HEK293 (cell line): ENCODE measurements around the gene F10.

Experiments used
- CTCF ChIA-PET: fragments of 350-600 bp; formaldehyde crosslinking; extraction: SDS; loops from one replicate; lab custom pipeline; 2021; ENCODE audit warnings: antibody characterized with exemption; lab: Yijun Ruan, JAX
- POLR2A ChIA-PET: fragments of 300-600 bp; formaldehyde crosslinking; extraction: SDS; loops from one replicate; lab custom pipeline; 2020; ENCODE audit warnings: antibody characterized with exemption, inconsistent platforms; lab: Yijun Ruan, JAX
- H3K27ac ChIP-seq: fragments of 200-500 bp; sonication (Bioruptor generic); 2 replicates; pipeline ENCODE4 v1.5.1; 2014; ENCODE audit warnings: low read depth, low read length, control low read depth, inconsistent platforms; ENCODE audit errors: extremely low read depth
- H3K36me3 ChIP-seq, 2 experiments: fragments of 200-500 bp in 1 of 2; sonication (Bioruptor generic) in 1 of 2; 1 replicate in 1 of 2; 2 replicates in 1 of 2; pipeline ENCODE4 v1.5.1; 2014 to 2017; ENCODE audit warnings: inconsistent platforms in 2 of 2, low read length in 2 of 2; ENCODE audit not compliant: control insufficient read depth in 2 of 2, insufficient read depth in 1 of 2
- H3K4me1 ChIP-seq: fragments of 200-500 bp; sonication (Bioruptor generic); 2 replicates; pipeline ENCODE4 v1.5.1; 2014; ENCODE audit warnings: mild to moderate bottlenecking, low read length, inconsistent platforms; ENCODE audit not compliant: control insufficient read depth, insufficient read depth
- H3K4me3 ChIP-seq: 2 replicates; pipeline ENCODE4 v1.5.1; 2011; ENCODE audit warnings: low read depth, mild to moderate bottlenecking, control low read depth, low read length, moderate library complexity
- H3K9me3 ChIP-seq: fragments of 200-500 bp; sonication (Bioruptor generic); 2 replicates; pipeline ENCODE4 v1.5.1; 2014; ENCODE audit warnings: low read depth, low read length, inconsistent platforms; ENCODE audit not compliant: control insufficient read depth, insufficient read depth
- MYNN ChIP-seq: fragments of 450-650 bp; formaldehyde crosslinking; IDR thresholded peaks from 2 replicates; pipeline ENCODE4 v1.5.1; 2016; ENCODE audit warnings: missing biosample characterization, missing genetic modification characterization, borderline replicate concordance
- ZBTB1 ChIP-seq: fragments of 450-650 bp; formaldehyde crosslinking; IDR thresholded peaks from 2 replicates; pipeline ENCODE4 v1.5.1; 2016; ENCODE audit warnings: missing biosample characterization, missing genetic modification characterization
- ZBTB17 ChIP-seq: fragments of 450-650 bp; formaldehyde crosslinking; IDR thresholded peaks from 2 replicates; pipeline ENCODE4 v1.5.1; 2016; ENCODE audit warnings: missing biosample characterization, missing genetic modification characterization
- ZNF202 ChIP-seq: fragments of 450-650 bp; formaldehyde crosslinking; IDR thresholded peaks from 2 replicates; pipeline ENCODE4 v1.5.1; 2016; ENCODE audit warnings: missing biosample characterization, missing genetic modification characterization, borderline replicate concordance
- ZNF248 ChIP-seq: fragments of 450-650 bp; formaldehyde crosslinking; IDR thresholded peaks from 2 replicates; pipeline ENCODE4 v1.5.1; 2017; ENCODE audit warnings: missing biosample characterization, missing genetic modification characterization
- ZNF311 ChIP-seq: fragments of 450-650 bp; formaldehyde crosslinking; IDR thresholded peaks from 2 replicates; pipeline ENCODE4 v1.5.1; 2017; ENCODE audit warnings: missing biosample characterization, missing genetic modification characterization, borderline replicate concordance
- ZNF366 ChIP-seq: fragments of 450-650 bp; formaldehyde crosslinking; conservative IDR thresholded peaks from 2 replicates; pipeline ENCODE4 v1.5.1; 2016; ENCODE audit warnings: missing biosample characterization, missing genetic modification characterization
- ZNF596 ChIP-seq: fragments of 450-650 bp; IDR thresholded peaks from 2 replicates; pipeline ENCODE4 v1.5.0; 2018; ENCODE audit warnings: missing biosample characterization, mild to moderate bottlenecking, missing genetic modification characterization, moderate library complexity
- ZNF664 ChIP-seq: fragments of 450-650 bp; formaldehyde crosslinking; IDR thresholded peaks from 2 replicates; pipeline ENCODE4 v1.5.1; 2016; ENCODE audit warnings: missing biosample characterization, missing genetic modification characterization
- ZNF768 ChIP-seq: fragments of 450-650 bp; formaldehyde crosslinking; IDR thresholded peaks from 2 replicates; pipeline ENCODE4 v1.5.1; 2018; ENCODE audit warnings: missing biosample characterization, mild to moderate bottlenecking, missing genetic modification characterization
- ZNF777 ChIP-seq: fragments of 450-650 bp; formaldehyde crosslinking; IDR thresholded peaks from 2 replicates; pipeline ENCODE4 v1.5.1; 2017; ENCODE audit warnings: missing biosample characterization, missing genetic modification characterization, borderline replicate concordance
- ZNF837 ChIP-seq: fragments of 450-650 bp; formaldehyde crosslinking; IDR thresholded peaks from 2 replicates; pipeline ENCODE4 v1.5.1; 2016; ENCODE audit warnings: missing biosample characterization, missing genetic modification characterization
- TF ChIP-seq, protein P1 (sequence below): fragments of 450-650 bp; IDR thresholded peaks from 2 replicates; pipeline ENCODE4 v1.5.1; 2018; ENCODE audit warnings: missing biosample characterization, missing genetic modification characterization
- TF ChIP-seq, protein P2 (sequence below): fragments of 450-650 bp; formaldehyde crosslinking; IDR thresholded peaks from 2 replicates; pipeline ENCODE4 v1.5.1; 2016; ENCODE audit warnings: missing biosample characterization, missing genetic modification characterization
- TF ChIP-seq, protein P3 (sequence below): fragments of 450-650 bp; formaldehyde crosslinking; IDR thresholded peaks from 2 replicates; pipeline ENCODE4 v1.5.1; 2016; ENCODE audit warnings: missing biosample characterization, missing genetic modification characterization

The F10 gene

DNA sequence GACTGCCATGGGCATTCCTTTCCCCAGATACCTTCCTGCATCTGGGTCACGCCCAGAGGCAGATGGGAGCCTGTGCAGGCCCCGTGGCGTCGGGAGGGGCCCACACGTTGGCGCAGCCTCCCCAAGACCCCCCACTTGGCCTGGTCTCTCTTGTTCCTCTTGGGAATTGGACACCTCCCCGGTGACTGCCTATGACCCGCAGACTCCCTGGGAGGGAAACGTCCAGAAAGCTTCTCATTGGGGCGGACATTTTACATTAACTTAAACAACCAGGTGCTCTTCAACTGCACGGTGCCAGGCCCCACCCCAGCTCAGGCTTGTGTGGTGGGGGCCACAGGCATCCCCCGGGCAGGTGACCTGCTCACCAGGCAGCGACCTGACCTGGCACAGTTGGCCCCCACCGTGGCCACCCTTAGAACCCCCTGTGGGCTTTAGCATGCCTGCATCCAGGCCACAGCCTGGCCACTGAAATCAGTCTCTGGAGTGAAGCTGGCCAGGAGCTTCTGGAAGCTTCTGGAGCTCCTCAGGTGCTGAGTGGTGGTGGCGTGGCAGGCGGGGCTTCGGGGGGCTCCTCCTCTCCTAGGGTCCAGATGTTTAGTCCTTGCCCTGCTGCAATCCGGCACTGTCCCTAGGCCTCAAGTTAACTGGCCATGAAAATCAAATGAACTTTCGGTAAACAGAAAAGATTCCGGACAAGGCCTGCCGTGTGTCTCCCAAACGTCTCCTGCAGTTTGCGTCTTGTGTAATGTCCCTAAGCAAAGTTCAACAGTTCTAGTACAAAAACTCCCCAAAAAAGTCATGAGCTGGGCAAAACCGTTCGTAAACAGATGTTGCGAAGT is 27.3 kb downstream of the F10 start:
- Histone ChIP-seq H3K9me3 (no peaks in the 10 kb centered on the region), H3K4me1 (peaks cover 2% of the 10 kb centered on the region), H3K4me3 (no peak overlapping the region), H3K27ac (no peak overlapping the region), H3K36me3 (no peaks in the 10 kb centered on the region)
- TF ChIP-seq MYNN (tag by site-specific recombination): no peak
- TF ChIP-seq ZNF664 (tag by site-specific recombination): no peak
- TF ChIP-seq, protein P1, sequence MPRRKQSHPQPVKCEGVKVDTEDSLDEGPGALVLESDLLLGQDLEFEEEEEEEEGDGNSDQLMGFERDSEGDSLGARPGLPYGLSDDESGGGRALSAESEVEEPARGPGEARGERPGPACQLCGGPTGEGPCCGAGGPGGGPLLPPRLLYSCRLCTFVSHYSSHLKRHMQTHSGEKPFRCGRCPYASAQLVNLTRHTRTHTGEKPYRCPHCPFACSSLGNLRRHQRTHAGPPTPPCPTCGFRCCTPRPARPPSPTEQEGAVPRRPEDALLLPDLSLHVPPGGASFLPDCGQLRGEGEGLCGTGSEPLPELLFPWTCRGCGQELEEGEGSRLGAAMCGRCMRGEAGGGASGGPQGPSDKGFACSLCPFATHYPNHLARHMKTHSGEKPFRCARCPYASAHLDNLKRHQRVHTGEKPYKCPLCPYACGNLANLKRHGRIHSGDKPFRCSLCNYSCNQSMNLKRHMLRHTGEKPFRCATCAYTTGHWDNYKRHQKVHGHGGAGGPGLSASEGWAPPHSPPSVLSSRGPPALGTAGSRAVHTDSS: no peak
- TF ChIP-seq ZNF768 (tag by site-specific recombination): no peak
- TF ChIP-seq ZNF777 (tag by site-specific recombination): no peak
- no peak for TF ChIP-seq ZNF311 (tag by site-specific recombination)
- no peak for TF ChIP-seq ZBTB1 (tag by site-specific recombination)
- ChIA-PET CTCF (no interaction called here), POLR2A (no interaction called here)

DNA sequence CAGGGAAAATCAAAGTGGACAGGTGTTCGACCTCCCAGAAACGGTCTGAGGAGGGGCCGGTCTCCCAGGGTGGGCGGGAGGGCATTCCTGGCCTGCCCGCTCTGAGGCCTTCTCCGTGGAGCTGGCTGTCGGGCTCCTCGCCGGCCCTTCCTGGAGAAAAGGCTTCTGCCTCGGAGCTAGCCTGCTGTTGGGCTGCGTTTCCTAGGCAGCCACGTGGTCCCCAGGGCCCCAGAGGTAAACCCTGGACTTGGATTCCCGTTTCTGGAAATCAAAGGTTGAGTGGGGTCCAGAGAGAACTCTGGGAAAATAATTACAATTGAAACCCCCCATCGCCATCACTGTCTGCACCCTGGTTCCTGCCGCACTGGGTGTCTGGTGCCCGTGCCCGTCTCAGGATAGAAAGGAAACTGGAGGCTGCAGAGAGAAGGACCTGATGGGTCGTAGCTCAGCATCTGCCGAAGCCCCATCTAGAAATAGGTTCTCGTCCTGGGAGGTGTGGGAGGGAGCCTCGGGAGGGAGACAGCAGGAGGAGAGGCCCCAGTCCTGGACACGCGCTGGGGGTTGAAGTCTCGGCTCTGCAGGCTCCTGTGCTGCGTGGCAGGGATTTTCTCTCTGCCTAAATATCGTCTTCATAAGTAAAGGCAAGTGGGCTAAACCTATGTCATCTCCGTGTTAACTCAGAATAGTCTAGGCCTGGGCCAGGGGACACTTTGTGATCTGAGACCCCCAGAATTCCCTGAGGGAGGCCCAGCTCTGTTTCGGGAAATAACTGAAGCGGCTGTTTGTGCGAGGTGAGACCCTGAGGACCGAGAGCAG is 28.2 kb downstream of the F10 start:
- Histone ChIP-seq H3K4me1 (peaks cover 2% of the 10 kb centered on the region), H3K9me3 (no peaks in the 10 kb centered on the region), H3K4me3 (no peak overlapping the region), H3K36me3 (no peaks in the 10 kb centered on the region), H3K27ac (no peak overlapping the region)
- ChIA-PET POLR2A (no interaction called here), CTCF (no interaction called here)
- TF ChIP-seq ZBTB17 (tag by site-specific recombination): peak; percentile 47
- TF ChIP-seq ZNF248: no peak

DNA sequence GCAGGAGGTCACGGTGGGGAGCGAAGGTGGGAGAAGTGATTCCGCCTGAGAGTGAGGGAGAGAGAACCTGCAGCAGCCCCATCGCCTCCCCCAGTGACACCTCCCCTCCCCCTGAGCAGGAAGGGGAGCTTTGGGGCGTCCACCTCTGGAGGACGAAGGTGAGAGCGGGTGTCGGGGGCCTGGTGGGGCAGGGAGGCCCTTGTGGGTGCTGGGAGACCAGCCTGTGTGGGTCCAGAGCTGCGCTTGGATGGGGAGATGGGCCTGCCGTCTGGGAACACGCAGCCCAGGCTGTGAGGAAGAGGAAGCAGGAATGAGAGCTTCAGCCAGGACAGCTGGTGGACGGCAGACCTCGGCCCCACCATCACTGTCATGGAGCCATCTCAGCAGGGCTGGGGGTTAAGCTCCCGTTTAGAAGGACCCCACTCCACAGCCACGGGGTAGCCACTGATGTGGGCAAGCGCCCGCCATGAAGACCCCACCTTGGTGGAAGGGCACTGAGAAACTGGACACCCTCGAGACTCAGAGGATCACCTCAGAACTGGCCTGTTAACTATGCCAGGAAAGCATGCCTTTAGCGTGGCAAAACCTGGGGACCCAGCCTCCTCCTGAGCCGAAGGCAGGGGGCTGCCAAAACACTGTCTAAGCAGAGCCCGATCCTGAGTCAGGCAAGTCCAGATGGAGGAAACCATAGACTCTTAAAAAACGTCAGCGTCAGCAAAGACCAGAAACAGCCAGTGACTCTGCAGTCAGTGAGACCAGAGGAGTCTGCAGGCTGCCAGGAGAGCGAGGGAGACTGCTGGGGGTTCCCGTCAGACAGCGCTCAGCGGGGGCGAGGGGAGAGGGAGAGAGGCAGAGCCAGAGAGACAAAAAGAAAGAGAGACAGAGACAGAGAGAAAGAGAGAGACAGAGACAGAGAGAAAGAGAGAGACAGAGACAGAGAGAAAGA is 29.4 kb downstream of the F10 start:
- TF ChIP-seq, protein P2, sequence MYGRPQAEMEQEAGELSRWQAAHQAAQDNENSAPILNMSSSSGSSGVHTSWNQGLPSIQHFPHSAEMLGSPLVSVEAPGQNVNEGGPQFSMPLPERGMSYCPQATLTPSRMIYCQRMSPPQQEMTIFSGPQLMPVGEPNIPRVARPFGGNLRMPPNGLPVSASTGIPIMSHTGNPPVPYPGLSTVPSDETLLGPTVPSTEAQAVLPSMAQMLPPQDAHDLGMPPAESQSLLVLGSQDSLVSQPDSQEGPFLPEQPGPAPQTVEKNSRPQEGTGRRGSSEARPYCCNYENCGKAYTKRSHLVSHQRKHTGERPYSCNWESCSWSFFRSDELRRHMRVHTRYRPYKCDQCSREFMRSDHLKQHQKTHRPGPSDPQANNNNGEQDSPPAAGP (tag by site-specific recombination): no peak
- TF ChIP-seq ZBTB17 (tag by site-specific recombination) (peak; percentile 35; the same call in 1 of the 2 replicates), ZNF596 (peak; percentile 89; the same call in 1 of the 2 replicates)
- TF ChIP-seq, all 188 proteins: peak for 2
- POLR2A ChIA-PET: interaction anchor here (0.6 kb wide), 1 partner anchor 118 kb away, joined by 5 read pairs; no protein-coding TSS in a partner anchor

DNA sequence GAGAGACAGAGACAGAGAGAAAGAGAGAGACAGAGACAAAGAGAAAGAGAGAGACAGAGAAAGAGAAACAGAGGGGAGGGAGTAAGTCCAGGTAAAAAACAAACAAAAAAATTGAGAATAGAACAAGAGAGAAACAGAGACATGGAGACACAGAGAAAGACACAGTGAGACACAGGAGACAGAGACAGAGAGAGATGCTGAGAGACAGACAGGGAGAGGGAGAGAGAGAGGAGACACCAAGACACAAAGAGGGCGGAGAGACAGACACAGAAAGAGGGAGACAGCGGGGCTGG is 30.0 kb downstream of the F10 start:
- Histone ChIP-seq H3K36me3 (no peaks in the 10 kb centered on the region), H3K4me3 (no peak overlapping the region), H3K9me3 (no peaks in the 10 kb centered on the region), H3K4me1 (peaks cover 2% of the 10 kb centered on the region), H3K27ac (no peak overlapping the region)
- CTCF ChIA-PET: no interaction called here
- POLR2A ChIA-PET: no interaction called here
- TF ChIP-seq ZNF202 (tag by site-specific recombination) (peak; percentile 20; the same call in 1 of the 2 replicates), ZNF837 (tag by site-specific recombination) (no peak), ZNF366 (tag by site-specific recombination) (peak; percentile 63), ZBTB17 (tag by site-specific recombination) (0 out of 2 replicates have a peak, but pooled peaks have one; percentile 11)
- TF ChIP-seq, protein P3, sequence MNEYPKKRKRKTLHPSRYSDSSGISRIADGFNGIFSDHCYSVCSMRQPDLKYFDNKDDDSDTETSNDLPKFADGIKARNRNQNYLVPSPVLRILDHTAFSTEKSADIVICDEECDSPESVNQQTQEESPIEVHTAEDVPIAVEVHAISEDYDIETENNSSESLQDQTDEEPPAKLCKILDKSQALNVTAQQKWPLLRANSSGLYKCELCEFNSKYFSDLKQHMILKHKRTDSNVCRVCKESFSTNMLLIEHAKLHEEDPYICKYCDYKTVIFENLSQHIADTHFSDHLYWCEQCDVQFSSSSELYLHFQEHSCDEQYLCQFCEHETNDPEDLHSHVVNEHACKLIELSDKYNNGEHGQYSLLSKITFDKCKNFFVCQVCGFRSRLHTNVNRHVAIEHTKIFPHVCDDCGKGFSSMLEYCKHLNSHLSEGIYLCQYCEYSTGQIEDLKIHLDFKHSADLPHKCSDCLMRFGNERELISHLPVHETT: no peak
- TF ChIP-seq, all 188 proteins: peak for 3

More for the DNA sequence above, 29.4 kb downstream of the F10 start:
- no peaks in the 10 kb centered on the region for H3K36me3 ChIP-seq
- CTCF ChIA-PET: no interaction called here
- peaks cover 2% of the 10 kb centered on the region for H3K4me1 ChIP-seq
- no peak overlapping the region for H3K27ac ChIP-seq
- no peak overlapping the region for H3K4me3 ChIP-seq
- H3K9me3 ChIP-seq: no peaks in the 10 kb centered on the region
